ENCODE measurements around the gene JMJD1C.

GRCh38 chr10:63481815-63482421 is 16.1 kb upstream of the JMJD1C start:
- TF ChIP-seq CTCF (conservative IDR thresholded peaks at IDR 0.05): no peak
- no peak for TF ChIP-seq ZFX (IDR thresholded peaks at IDR 0.05)

Measured in C4-2B (cell line).